Measurements from ENCODE around the gene ARSG. TPM values are rescaled to one million over a fixed set of nuclear protein-coding genes. Genes with fewer than 3 reads are reported as not detected.

Gene ARSG
- total and polyA plus RNA-seq, 9 of the 15 experiments (the other 6 are each of a cell fraction or from before 2014, with no cell fraction given) = 1.0 to 5.6 (median 1.8) TPM

DNA sequence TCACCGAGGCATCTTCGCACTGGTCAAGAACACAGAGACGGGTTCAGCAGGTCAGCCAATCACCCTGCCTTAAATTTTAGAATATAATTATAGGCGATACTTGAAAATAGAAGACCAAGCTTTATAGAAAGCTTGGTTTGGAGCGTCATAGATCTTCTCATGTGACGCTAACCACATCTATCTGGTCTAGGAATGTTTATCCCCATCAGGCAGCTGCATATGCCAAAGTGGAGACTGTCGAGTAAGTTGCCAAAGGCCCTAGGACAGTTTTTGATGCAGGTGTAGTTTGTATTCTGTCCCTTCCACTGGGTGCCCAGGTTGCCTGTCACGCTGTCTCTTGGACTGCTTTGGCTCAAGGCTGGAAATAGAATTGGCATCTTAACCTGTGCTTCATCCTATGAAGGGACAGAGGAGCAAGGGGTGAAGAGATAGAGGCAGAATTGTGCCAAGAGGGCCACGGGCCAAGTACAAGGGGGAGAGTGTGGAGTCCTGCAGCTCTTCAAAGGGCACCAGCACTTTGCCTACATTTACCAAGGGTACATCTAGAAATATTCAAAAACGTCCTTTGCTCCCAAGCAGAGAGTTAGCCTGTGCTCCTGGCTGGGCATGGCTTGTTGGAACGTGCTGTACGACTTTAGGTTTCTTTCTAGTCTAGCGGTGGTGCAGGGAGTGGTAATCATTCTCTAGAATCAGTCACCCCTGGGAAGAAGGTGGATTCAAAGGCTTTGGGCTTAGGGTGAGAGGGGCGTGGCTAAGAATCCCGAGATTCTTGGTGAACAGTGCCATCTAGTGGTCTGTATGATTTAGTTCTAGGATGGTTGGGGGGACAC, 171.3 kb downstream of the ARSG start (continued):
- TF ChIP-seq, protein P1, sequence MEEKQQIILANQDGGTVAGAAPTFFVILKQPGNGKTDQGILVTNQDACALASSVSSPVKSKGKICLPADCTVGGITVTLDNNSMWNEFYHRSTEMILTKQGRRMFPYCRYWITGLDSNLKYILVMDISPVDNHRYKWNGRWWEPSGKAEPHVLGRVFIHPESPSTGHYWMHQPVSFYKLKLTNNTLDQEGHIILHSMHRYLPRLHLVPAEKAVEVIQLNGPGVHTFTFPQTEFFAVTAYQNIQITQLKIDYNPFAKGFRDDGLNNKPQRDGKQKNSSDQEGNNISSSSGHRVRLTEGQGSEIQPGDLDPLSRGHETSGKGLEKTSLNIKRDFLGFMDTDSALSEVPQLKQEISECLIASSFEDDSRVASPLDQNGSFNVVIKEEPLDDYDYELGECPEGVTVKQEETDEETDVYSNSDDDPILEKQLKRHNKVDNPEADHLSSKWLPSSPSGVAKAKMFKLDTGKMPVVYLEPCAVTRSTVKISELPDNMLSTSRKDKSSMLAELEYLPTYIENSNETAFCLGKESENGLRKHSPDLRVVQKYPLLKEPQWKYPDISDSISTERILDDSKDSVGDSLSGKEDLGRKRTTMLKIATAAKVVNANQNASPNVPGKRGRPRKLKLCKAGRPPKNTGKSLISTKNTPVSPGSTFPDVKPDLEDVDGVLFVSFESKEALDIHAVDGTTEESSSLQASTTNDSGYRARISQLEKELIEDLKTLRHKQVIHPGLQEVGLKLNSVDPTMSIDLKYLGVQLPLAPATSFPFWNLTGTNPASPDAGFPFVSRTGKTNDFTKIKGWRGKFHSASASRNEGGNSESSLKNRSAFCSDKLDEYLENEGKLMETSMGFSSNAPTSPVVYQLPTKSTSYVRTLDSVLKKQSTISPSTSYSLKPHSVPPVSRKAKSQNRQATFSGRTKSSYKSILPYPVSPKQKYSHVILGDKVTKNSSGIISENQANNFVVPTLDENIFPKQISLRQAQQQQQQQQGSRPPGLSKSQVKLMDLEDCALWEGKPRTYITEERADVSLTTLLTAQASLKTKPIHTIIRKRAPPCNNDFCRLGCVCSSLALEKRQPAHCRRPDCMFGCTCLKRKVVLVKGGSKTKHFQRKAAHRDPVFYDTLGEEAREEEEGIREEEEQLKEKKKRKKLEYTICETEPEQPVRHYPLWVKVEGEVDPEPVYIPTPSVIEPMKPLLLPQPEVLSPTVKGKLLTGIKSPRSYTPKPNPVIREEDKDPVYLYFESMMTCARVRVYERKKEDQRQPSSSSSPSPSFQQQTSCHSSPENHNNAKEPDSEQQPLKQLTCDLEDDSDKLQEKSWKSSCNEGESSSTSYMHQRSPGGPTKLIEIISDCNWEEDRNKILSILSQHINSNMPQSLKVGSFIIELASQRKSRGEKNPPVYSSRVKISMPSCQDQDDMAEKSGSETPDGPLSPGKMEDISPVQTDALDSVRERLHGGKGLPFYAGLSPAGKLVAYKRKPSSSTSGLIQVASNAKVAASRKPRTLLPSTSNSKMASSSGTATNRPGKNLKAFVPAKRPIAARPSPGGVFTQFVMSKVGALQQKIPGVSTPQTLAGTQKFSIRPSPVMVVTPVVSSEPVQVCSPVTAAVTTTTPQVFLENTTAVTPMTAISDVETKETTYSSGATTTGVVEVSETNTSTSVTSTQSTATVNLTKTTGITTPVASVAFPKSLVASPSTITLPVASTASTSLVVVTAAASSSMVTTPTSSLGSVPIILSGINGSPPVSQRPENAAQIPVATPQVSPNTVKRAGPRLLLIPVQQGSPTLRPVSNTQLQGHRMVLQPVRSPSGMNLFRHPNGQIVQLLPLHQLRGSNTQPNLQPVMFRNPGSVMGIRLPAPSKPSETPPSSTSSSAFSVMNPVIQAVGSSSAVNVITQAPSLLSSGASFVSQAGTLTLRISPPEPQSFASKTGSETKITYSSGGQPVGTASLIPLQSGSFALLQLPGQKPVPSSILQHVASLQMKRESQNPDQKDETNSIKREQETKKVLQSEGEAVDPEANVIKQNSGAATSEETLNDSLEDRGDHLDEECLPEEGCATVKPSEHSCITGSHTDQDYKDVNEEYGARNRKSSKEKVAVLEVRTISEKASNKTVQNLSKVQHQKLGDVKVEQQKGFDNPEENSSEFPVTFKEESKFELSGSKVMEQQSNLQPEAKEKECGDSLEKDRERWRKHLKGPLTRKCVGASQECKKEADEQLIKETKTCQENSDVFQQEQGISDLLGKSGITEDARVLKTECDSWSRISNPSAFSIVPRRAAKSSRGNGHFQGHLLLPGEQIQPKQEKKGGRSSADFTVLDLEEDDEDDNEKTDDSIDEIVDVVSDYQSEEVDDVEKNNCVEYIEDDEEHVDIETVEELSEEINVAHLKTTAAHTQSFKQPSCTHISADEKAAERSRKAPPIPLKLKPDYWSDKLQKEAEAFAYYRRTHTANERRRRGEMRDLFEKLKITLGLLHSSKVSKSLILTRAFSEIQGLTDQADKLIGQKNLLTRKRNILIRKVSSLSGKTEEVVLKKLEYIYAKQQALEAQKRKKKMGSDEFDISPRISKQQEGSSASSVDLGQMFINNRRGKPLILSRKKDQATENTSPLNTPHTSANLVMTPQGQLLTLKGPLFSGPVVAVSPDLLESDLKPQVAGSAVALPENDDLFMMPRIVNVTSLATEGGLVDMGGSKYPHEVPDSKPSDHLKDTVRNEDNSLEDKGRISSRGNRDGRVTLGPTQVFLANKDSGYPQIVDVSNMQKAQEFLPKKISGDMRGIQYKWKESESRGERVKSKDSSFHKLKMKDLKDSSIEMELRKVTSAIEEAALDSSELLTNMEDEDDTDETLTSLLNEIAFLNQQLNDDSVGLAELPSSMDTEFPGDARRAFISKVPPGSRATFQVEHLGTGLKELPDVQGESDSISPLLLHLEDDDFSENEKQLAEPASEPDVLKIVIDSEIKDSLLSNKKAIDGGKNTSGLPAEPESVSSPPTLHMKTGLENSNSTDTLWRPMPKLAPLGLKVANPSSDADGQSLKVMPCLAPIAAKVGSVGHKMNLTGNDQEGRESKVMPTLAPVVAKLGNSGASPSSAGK (IDR thresholded peaks at IDR 0.05) = peak; percentile 20; the same call in 1 of the 2 replicates
- no peak for TF ChIP-seq NCOA6 (IDR thresholded peaks at IDR 0.05)
- TF ChIP-seq, protein P2, sequence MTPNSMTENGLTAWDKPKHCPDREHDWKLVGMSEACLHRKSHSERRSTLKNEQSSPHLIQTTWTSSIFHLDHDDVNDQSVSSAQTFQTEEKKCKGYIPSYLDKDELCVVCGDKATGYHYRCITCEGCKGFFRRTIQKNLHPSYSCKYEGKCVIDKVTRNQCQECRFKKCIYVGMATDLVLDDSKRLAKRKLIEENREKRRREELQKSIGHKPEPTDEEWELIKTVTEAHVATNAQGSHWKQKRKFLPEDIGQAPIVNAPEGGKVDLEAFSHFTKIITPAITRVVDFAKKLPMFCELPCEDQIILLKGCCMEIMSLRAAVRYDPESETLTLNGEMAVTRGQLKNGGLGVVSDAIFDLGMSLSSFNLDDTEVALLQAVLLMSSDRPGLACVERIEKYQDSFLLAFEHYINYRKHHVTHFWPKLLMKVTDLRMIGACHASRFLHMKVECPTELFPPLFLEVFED (CRISPR knock-in tag; conservative IDR thresholded peaks at IDR 0.05) = no peak
- TF ChIP-seq TAF7 (tag; IDR thresholded peaks at IDR 0.05) = no peak
- TF ChIP-seq CBX5 (IDR thresholded peaks at IDR 0.05; ENCODE audit: borderline replicate concordance, low read depth) = no peak
- TF ChIP-seq, protein P3, sequence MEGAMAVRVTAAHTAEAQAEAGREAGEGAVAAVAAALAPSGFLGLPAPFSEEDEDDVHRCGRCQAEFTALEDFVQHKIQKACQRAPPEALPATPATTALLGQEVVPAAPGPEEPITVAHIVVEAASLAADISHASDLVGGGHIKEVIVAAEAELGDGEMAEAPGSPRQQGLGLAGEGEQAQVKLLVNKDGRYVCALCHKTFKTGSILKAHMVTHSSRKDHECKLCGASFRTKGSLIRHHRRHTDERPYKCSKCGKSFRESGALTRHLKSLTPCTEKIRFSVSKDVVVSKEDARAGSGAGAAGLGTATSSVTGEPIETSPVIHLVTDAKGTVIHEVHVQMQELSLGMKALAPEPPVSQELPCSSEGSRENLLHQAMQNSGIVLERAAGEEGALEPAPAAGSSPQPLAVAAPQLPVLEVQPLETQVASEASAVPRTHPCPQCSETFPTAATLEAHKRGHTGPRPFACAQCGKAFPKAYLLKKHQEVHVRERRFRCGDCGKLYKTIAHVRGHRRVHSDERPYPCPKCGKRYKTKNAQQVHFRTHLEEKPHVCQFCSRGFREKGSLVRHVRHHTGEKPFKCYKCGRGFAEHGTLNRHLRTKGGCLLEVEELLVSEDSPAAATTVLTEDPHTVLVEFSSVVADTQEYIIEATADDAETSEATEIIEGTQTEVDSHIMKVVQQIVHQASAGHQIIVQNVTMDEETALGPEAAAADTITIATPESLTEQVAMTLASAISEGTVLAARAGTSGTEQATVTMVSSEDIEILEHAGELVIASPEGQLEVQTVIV (CRISPR knock-in tag; IDR thresholded peaks at IDR 0.05; ENCODE audit: borderline replicate concordance) = no peak
- no peak for TF ChIP-seq PML (IDR thresholded peaks at IDR 0.05; ENCODE audit: low read length)
- TF ChIP-seq ZC3H8 (IDR thresholded peaks at IDR 0.05) = no peak
- TF ChIP-seq EGR1 (conservative IDR thresholded peaks at IDR 0.05) = no peak
- no peak for TF ChIP-seq HLTF (IDR thresholded peaks at IDR 0.05)
- no peak for TF ChIP-seq ZNF232 (CRISPR knock-in tag; IDR thresholded peaks at IDR 0.05)
- TF ChIP-seq ERF (CRISPR knock-in tag; IDR thresholded peaks at IDR 0.05) = peak; percentile 8; the same call in 1 of the 2 replicates
- no peak for TF ChIP-seq TRIM28 (IDR thresholded peaks at IDR 0.05)
- TF ChIP-seq KLF1 (tag; IDR thresholded peaks at IDR 0.05) = no peak
